Superior temporal gyrus (tissue), 1 donor: Measurements from ENCODE around the gene CDC14B.
"Not testable (repeated sequence)": the region's sequence is repeated elsewhere in the genome, so short reads cannot be mapped to it uniquely, and the experiment has no call there.

Source experiments
- DNase-seq: peaks from one replicate; pipeline ENCODE4 v3.0.0-alpha.2; 2016; ENCODE audit errors: extremely low spot score

Gene CDC14B

DNA sequence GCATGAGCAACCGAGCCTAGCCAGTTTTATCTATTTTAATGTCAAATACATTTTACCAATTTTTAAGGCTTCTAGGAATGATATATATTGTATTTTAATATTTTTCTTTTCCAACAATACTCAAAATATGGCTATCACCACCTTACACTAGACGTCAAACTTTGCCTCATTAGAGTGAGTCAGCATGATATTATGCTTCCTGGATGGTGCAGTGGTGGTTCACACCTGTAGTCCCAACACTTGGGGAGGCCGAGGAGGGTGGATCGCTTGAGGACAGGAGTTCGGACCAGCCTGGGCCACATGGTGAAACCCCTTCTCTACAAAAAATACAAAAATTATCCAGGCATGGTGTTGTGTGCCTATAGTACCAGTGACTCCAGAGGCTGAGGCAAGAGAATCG lies 7.3 kb upstream of the CDC14B start:
- DNase-seq, result no peak

DNA sequence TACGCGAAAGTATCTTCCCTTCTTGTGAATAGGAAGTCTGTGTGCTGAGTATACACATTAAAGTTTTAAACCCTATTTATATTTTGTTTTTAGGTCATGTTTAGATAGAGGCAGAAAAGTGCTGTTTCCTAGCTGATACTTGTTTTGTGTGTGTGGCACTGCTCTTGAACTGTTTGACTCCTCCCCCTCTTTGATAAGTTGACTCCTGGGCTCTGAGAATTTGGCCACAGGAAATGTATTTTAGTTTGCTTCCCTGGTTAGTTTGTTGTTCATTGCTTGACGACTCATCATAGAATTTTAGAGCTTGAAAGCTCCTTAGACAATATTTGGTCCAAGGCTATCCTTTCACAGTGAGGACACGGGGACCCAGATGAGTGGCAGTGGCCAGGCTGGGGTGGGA lies 2.0 kb upstream of the CDC14B start:
- no peak for DNase-seq

DNA sequence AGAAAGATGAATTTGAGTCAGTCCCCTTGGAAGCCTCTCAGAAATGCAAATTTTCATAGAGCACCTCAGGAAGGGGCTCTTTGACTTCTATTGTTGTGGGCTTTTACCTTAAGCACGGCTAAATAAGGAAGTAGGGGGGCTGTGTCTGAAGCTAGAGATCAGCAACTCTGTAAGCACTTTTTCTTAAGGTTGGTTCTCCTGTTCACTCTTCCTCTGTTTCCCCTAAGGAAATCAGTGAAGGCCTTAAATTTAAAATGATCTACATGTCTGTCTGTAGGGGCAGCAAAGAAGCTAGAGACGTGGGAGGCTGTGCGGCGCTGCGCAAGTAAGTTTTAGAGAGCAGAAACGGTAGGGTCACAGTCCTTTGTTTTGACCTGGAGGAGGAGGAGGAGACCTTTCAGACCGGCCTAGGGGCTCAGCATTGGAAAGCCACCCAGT lies 1.2 kb upstream of the CDC14B start:
- no peak for DNase-seq

DNA sequence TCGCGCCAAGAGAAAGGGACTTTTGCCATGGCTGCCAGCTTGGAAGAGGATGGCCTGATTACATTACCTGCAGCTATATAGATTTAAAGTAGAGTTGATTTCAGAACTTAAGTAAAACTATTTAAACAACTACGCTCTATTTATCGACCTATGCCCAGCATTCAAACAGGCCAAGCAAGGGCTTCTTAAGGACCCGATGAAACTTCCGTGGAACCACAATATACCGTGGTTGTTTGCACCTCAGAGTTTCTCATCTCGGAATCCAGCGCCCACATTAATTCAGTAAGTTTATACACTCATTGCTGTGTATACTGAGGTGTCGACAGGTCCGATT lies 505 bp upstream of the CDC14B start:
- DNase-seq, result no peak

DNA sequence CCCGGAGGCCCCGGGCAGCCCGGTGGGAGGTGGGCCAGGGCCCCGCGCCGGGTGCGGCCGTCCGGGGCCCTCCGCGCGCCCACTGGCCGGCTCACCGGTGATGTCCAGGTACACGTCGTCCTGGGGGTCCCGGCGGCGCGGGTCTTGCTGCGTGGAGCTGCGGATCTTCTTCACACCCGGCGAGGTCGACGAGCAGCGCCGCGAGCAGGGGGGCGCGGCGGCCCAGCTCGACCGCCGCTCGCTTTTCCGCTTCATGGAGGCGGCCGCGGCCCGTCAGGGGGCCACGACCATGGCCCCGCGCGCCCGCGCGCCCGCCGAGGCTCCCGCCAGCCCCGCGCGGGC lies 548 bp downstream of the CDC14B start:
- DNase-seq, result no peak

DNA sequence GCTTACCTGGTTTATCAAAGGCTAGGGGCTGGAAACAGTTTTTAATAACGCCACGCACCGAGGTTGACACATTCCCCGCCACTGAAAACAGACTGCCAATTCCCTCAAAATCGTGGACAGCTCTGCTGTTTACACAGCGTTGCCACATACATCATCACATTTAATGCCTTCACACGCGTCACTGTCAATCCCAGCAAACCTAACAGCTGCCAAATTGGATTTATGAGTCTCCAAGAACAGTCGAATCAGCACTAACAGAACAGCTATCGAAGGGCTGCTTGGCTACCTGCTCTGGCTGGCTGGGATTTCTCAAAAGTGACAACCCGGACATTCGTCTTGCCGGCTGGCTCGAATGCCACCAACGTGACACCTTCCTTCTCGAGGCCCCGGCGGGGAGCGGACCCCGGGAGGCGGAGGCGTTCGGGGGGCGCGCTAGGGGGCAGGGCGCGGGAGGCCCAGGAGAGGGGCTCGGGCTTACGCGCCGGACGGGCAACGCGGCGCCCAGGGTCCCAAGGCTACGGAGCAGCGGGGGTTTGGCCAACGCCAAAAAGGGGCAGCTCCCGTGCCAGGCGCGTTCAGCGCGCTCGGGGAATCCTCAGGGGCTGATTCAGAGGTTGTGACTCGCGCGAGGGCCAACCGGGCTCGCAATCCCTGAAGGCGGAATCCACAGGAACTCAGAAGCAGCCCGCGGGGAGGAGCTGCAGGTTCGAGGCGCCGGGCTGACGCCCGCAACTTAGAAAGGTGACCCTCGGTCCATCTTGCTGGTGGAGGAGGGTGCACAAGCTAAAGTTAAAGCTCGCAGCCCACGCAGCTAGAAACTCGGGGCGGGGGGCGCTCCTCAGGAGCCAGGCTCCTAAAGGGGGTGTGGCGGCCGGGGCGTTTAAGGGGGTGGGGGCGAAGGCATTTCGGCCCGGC lies 1.2 kb downstream of the CDC14B start:
- peak; percentile 44 for DNase-seq

DNA sequence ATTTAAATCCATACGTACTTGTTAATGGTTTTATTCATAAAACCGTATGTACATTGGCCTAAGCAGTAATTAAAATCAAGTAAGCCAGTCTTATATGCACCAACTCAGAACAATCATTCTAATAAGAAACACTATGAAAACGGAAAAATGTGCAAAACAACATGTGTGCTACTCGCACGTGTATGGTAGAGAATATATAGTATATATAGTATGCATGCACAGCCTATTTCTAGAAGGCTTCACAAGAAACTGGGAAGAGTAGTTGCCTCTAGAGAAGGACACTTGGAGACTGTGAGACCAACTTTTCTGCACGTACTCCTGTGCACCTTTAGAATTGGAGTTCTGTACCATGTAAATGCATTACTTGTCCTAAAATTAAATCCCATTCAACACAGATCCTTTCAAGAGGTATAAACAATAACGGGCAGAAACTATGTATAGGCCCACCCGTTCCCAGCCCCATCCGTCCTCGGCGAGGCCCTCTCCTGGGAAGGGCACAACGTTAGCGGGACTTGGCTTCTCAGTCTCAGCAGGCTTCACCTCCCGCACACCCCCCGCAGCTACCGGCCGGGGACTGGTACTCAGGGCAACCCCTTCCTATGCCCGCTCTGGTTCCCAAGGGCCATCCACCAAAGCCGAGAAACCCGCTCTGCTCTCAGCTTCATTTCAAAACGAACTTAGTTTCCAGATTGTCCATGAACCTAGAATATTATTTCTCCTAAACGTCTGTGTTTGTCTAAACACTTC lies 2.0 kb downstream of the CDC14B start:
- DNase-seq, result peak; percentile 84

DNA sequence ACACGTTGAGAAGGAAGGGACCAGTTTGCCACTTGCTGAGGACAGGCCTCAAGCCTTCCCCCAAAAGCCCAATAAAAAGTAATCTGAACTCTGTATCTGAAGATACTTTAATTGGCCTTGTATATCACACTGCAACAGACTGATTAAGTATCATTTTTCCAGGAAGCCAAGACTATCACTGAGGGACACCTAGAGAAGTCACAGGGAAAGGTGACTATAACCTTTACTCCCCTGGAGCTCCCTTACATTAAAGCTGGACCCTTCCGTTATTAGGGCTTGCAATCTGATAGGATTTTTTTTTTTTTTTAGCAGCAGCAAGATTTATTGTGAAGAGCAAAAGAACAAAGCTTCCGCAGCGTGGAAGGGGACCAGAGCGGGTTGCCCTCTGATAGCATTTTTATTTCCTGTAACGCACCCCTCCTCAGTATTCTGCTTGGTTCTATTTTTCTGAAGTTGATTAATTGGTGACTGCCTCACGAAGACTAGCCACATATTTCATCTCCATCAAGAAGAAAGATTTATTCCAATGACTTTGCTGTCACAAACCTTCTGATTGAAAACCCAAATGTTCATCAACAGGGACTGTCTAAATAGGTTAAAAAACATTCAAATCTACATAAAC lies 2.7 kb downstream of the CDC14B start:
- DNase-seq, result no peak

DNA sequence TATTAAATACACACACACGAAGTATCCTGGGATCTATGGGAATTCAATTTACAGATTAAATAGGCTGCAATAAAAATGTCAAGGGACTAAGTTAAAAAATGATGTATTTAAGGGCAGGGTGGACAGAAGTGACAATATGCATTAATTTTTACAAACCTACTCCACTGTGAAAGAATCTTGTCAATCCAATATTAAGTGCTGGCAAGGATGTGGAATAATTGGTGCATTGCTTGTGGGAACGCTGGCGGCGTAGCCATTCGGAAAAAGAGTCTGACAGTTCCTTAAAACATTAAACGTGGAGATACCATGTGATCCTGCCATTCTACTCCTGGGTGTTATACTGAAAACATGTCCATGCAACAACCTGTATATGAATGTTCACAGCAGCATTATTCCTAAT lies 4.2 kb downstream of the CDC14B start:
- peak; percentile 24 for DNase-seq

DNA sequence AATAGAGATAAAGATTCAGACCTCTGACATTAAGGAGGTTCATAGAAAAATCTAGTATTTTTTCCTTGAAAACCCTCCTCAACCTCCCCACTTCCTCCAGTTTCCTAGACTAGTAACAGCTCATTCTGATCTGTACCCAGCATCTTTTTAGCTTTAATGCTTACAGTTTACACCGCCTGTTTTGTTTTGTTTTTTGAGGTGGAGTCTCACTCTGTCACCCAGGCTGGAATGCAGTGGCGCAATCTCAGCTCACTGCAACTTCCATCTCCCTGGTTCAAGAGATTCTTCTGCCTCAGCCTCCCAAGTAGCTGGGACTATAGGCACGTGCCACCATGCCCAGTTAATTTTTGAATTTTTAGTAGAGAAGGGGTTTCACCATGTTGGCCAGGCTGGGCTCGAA lies 5.0 kb downstream of the CDC14B start:
- not testable (repeated sequence) for DNase-seq

DNA sequence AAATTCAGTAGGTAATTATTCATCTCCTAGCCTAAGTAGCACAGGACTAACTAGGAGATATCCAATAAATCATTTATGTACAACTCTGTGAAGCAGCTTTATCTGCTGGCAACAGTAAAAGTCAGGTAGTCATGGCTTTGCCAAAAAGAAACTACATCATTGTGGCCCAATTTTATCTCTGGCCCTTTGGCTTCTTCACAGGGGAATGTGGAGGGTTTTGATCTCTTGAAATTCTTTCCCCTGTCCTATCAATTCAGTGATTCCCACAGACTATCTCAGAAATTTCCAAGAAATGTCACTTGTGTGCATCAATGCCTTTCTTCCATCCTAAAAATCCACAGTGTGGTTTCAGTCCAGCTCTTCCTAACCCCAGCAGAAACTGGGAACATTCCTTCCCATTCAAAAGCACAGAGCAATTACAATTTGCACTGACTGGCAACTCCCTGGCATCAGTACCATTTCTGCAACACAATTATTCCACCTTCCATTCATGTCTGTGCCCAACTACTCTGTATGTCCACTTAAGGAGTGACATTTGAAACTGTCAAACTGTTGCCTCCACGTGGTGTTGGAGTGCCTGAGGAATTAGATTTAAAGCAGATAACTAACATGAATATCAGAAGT lies 6.6 kb downstream of the CDC14B start:
- peak; percentile 76 for DNase-seq

DNA sequence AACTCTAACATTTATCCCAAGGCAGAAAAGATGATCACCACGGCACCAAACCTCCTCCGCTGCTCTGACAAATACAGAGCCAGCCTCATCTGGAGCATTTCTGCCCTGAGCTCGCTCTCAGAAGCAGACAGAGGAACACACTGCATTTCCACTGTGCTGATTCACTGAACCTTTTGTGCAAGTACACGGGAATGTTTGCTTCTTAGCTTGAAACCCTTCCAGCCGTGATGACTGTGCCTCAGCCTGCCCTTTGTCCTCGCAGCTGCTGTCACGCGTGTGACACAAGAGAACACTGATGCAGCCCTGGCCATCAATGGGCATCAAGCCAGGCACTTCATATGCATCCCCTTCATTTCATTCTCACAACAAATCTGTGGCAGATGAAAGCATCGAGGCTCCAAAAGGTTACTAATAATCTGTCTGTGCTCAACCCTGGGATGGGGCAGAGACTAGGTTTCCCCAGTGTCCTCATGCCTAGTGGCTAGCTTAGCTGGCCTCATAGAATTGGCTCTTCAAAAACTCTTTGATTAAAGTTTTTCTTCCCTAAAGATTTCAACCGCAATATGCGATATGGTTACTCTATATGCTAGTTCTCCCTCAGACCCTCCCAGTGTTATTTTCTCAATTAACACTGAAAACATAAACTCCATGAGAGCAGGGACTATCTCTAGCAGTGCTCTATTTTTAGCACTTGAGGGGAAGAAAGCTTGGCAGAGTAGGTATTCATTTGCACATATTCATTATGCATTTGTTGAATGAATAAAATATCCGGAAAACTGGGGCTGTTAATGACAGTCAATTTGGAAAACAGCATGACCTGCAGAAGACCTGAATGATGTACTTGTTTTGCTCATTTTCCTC lies 7.3 kb downstream of the CDC14B start:
- peak; percentile 97 for DNase-seq

DNA sequence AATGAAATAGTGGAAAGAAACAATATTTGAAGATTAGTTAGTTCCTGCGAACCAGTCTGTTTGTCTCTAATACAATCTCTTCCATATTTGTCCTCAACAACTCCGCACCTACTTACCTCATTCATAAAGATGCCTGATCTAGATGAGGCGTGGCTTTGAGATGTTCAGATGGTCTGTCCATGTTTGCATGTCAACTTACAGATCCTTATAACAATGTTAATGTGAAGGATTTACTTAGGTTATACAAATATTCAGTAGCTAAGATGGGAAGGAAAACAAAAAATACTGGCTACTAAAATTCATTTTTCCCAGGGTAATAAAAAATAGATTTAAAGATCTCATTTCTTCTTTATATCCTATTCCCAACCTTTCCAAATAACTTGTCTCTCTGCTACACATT lies 8.3 kb downstream of the CDC14B start:
- peak; percentile 70 for DNase-seq

DNA sequence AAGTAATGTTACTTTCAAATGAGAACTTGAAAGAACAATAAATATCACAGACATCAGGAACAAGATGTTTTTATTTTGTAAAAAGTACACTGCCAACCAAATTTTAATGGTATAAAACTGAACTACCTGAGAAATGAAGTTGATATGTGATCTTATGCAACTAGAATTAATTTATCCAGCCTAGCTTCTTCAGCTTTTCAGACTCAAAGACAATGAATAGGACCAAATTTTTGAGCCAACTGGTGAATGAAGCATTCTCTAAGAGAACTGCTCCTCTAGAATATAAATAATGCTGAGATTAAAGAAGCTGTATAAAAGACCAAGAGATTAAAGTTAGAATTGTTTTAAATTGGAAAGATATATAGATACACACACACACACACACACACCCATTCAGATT lies 9.9 kb downstream of the CDC14B start:
- DNase-seq, result peak; percentile 70

DNA sequence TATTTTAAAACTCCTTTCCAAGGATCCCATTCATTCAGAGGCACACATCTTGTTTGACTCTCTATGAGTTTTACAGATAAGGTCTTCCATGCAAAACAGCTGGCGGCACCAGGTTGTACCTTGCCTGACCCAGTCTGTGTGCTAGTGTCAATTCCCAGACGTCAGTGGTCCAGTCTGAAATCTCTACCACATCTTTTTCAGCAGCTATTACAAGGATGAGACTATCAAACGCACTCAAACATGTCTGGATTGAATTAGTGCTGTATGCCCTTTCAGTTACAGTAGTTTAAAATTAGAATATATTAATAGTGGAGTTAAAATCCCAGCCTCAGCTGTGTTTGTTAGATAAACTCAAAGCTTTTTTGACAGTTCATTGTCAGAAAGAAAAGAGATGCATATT lies 11.7 kb downstream of the CDC14B start:
- no peak for DNase-seq

DNA sequence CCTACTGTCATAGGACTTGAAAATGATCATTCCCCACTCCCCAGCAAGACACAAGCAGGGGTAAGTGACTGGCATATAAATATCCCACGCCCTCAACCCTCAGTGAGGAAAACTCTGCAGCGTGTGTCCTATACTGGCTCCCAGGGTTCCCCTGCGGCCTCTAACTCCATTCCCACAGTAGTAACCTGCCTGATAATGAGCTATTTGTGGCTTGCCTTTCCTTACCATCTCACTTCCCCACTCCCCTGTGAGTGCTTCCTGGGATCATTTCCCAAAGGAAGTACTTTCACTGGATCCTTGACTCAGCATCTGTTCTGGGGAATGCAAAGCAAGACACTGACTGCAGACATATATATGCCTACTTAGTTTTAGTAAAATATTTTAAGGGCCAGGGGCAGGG lies 14.3 kb downstream of the CDC14B start:
- DNase-seq, result no peak

DNA sequence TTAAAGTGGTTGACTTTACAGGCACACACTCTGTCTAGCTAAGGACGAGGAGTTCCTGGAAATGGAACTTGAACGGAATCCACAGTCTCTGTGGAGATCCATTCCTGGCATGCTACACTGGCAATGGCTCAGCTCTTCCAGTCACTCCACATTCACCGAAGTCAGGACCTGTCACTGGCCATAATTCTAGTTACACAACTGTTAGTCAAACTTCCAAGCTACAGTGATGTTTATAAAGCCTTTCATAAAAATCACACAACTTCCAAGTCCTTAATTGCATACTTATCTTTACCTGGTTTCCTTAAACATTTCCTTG lies 15.7 kb downstream of the CDC14B start:
- no peak for DNase-seq

DNA sequence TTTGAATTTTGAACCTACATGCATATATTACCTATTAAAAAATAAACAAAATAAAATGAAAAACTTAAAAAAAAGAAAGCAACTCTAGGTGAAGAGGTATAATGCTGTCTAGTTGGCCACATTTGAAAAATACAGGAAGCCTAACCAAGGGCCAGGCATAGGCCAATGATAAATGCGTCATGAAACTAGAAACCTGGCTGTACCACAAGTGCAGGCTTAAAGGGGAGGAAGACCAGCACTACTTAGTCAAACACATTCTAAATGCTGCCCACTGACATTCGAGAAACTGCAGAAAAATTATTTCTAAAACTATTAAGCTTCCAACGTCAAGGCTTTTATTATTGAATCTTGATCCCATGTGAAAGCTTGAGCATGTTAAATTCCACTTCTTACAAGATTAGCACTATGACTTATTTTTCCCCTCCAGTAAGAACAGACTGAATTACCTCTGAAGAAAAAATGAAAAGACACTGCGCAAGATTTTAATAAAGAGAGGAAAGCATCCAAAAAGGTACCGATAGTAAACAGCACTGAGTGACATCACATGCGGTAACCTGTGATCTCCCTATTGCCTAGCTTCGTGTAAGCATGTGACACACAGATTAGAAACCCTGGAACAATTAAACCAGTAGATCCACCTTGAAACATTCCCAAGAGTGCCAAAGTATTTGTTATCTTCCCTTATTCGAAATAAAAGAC lies 16.2 kb downstream of the CDC14B start:
- no peak for DNase-seq

DNA sequence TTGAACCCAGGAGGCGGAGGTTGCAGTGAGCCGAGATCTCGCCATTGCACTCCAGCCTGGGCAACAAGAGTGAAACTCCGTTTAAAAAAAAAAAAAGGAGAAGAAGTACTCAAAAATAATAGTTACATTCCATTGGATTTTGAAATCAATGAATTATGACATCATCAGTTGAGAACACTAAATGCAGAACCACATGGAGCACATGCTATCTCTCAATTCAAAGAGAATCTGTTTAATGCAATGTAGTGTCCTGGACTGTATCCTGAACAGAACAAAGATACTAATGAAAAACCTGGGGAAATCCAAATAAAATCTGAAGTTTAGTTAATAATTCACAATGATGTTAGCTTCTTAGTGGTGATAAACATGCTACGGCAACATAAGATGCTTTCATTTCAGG lies 20.3 kb downstream of the CDC14B start:
- no peak for DNase-seq

DNA sequence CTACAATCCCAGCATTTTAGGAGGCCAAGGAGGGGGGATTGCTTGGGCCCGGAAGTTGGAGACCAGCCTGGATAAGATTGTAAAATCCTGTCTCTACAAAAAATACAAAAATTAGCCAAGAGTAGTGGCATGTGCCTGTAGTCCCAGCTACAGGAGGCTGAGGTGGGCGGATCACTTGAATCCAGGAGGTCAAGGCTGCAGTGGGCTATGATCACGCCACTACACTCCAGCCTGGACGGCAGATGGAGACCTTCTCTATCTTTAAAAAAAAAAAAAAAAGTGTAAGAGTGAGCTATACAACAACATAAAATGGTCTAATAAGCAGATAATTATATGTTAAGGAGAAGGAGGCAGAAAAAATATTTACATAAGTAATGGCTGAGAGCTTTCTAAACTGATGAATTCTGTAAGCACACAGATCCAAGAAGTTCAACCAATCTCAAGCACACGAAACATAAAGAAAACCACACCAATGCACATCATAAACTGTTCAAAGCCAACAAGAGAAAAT lies 23.0 kb downstream of the CDC14B start:
- no peak for DNase-seq
